GM19372 (cell line): ENCODE measurements around the gene DIAPH1.

ENCODE experiments used
- ATAC-seq: cut with Tn5 transposase; IDR thresholded peaks from one replicate; pipeline ENCODE4 v1.9.1; 2021; ENCODE audit warnings: mild to moderate bottlenecking, low read depth, moderate library complexity; ENCODE audit not compliant: unreplicated experiment

The DIAPH1 gene

DNA sequence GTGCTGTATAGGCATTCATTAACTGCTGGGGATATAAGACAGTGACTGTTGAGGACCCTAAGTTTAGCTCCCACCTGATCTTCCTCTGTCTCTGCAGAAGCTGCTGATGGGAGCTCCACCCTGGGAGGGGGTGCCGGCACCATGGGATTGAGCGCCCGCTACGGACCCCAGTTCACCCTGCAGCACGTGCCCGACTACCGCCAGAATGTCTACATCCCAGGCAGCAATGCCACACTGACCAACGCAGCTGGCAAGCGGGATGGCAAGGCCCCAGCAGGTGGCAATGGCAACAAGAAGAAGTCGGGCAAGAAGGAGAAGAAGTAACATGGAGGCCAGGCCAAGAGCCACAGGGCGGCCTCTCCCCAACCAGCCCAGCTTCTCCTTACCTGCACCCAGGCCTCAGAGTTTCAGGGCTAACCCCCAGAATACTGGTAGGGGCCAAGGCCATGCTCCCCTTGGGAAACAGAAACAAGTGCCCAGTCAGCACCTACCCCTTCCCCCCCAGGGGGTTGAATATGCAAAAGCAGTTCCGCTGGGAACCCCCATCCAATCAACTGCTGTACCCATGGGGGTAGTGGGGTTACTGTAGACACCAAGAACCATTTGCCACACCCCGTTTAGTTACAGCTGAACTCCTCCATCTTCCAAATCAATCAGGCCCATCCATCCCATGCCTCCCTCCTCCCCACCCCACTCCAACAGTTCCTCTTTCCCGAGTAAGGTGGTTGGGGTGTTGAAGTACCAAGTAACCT lies 107.8 kb downstream of the DIAPH1 start:
- no peak for ATAC-seq

GRCh38 chr5:141510160-141510559 lies 108.6 kb downstream of the DIAPH1 start:
- ATAC-seq = no peak

DNA sequence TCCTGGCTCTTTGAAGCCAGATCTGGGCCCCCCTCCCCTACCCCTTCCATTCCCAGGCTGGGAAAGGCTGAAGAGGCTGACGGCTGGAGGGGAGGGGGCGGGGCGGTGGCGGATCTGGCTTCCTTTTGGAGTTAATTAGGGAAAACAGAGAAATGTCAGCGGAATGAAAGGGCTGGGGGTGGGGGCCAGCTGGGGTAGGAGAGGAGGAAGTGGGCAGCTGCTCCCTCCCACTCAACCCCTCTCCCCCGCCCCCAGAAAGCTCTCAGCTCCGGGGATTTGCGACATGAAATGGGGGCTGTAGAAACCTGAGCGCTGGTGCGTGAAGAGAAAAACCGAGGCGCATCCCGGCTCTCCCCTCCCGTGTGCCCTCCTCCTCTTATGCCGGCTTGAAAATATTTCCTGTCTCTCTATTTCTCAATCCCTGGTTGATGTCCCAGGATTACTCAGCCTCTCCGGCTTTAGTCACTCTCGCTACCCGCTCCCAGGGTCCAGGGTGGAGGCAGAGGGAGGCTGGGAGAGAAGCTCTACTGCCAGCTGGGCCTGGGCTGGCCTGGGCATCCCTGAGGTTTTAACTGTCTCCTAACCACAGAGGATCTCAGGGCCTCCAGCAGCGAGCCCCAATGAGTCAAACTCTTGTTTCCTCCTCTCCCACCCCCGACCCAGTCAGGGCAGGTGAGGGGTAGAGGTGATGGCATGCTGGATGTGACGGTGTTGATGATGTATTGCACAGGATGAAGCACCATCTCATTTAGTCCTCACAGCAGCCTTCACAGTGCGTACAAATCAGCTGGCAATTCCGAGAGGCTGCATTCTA lies 109.8 kb downstream of the DIAPH1 start:
- ATAC-seq = no peak

DNA sequence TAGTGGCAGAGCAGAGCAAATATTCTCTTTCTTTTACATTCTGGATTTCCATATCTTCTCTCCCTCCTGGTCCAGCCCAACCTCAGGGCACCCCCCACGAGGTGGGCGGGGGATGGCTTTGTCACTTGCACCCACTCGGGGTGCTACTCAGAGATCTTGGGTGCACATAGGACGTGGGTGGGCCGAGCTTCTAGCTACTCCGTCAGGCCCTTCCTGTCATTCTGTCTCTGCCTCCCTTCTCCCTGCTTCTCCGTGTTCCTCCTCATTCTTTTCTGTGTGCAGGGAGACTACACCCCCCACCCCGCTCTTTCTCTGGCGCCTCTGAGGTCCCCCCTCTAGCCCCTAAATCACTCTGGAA lies 110.4 kb downstream of the DIAPH1 start:
- no peak for ATAC-seq

GRCh38 chr5:141507387-141508091 lies 111.3 kb downstream of the DIAPH1 start:
- ATAC-seq = peak; percentile 30

- no peak for ATAC-seq
Measured at GRCh38 chr5:141506381-141507155, 112.2 kb downstream of the DIAPH1 start.

GRCh38 chr5:141504216-141504615 lies 114.6 kb downstream of the DIAPH1 start:
- no peak for ATAC-seq

- ATAC-seq = no peak
Measured at GRCh38 chr5:141503681-141504080, 115.1 kb downstream of the DIAPH1 start.

- no peak for ATAC-seq
Measured at GRCh38 chr5:141501761-141502160, 117.0 kb downstream of the DIAPH1 start.

DNA sequence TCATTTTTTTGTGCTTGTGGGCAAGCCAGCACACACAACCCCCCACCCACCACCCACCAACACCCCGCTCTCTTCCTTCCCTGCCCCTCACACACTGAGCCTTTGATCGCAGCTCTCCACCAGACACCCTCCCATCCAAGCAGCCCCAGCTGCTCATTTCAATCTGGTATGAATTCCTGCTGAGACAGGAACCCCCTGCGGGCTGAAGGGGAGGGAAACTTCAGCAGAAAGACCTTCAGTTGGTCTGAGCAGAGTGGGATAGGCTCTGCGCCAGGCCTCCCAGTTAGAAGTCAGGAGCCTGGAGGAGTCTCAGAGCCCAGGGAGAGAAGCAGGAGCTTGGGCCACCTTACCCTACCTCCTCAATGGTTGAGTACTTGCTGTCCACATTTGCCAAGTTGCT lies 122.8 kb downstream of the DIAPH1 start:
- ATAC-seq = no peak

DNA sequence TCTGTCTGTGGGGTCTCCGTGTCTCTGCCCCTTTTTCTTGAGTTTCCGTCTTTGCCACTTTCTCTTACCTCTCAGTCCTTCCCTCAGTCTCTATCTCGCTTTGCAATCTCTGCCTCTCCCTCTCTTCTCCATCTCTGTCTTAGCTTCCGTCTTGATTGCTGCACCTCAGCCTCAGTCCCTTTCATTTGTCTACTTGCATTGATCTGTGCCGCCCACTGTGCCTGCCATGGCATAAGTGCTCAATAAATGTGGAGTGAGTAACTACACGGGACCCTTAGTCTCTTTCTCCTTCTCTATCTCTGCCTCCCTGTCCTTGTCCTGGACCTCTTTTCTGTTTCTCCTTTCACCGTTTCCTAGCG lies 123.4 kb downstream of the DIAPH1 start:
- ATAC-seq = no peak

DNA sequence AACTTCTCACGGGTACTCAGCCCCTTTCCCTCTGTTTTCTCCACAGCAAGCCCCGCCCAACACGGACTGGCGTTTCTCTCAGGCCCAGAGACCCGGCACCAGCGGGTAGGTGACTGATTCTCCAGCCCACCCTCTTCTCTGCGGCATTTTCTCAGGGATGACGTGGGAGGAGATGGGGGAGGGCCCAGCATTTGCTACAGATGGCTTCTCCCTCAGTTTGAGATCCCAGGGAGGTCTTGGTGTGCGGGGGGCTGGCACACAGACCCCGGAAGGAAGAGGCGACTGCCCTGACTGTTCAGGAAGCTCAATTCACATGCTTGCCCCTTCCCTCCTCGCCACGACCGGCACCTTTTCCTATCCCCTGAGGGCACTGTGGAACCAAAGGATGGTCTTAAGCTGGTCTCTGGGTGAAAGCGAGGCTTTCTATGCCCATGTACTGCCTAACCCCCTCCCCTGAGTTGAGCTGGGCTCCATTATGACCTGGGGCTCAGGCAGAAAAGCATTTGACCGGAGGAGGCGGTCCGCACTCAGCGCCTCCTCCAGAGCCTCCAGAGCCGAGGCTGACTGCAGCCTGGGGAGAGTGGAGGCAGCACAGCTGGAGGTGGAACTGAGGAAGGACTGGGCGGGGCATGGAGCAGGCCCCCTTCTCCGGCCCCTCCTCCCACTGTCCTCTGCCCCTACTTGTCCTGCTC lies 123.9 kb downstream of the DIAPH1 start:
- no peak for ATAC-seq

DNA sequence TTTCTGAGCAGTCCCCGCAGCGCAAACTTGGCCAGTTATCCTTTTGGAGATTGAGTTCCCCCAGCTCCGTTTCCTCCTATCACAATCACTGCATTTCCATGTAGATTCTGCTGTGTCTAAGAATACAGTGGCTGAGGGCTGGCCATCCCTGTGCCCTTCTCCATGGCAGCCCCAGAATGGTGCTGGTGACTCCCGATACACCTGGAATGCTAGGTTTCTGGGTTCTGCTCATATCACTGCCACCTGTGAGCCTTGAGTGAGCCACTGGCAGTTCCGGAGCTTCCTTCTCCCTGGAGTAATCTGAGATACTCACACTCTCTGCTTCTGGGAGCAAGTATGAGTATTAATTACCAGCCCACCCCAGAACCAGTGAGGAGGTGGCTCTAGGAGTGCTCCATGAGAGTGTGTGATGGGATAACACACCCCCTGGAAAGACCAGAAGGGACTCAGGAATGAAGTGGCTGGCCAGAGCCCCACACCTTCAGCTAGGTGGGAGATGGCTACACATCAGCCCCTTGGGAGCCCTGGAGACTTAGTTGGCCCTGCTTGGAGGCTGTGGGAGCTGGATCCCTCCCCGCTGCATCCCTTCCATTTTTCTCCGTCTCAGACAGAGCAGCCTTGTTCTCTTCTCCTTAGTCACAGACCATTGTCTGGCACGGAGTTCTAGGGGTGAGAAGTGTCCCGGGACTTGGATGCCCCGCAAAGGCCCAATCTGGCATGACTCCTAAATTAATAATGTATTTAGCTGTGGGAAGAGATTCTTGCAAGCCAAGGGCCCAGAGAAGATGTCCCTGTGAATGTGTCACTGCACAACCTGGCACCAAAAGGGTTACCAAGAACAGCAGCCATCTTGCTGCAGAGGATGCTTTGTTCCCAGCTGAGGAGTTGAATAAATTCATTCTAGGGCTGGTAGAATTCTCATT lies 125.0 kb downstream of the DIAPH1 start:
- no peak for ATAC-seq

GRCh38 chr5:141492168-141492885 lies 126.5 kb downstream of the DIAPH1 start:
- ATAC-seq = no peak

DNA sequence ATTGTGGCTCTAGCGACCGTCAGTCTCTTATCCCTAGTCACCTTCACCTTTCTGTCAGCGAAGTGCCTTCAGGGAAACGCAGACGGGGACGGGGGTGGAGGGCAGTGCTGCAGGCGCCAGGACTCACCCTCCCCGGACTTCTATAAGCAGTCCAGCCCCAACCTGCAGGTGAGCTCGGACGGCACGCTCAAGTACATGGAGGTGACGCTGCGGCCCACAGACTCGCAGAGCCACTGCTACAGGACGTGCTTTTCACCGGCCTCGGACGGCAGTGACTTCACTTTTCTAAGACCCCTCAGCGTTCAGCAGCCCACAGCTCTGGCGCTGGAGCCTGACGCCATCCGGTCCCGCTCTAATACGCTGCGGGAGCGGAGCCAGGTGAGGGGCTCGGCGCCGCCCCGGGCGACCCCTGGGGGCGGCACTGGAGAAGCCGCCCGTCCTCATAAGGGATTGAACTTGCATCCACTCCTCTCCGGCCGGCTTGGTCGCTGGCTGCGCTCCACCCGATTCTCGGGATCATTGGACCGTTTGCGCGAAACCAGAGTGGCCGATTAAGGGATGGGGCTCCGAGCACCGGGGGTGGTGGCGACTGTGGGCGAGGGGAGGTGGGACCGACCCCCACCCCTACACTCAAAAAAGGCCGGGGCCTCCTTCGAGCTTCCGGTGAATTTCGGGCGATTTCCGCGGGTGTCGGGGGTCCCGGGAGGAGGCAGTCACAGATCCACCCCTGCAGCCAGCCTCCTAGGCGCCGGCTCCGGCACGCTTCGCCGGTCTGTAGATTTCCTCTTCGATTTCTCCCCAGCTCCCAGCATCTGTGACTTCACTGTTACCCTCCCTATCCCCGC lies 127.3 kb downstream of the DIAPH1 start:
- ATAC-seq = no peak

DNA sequence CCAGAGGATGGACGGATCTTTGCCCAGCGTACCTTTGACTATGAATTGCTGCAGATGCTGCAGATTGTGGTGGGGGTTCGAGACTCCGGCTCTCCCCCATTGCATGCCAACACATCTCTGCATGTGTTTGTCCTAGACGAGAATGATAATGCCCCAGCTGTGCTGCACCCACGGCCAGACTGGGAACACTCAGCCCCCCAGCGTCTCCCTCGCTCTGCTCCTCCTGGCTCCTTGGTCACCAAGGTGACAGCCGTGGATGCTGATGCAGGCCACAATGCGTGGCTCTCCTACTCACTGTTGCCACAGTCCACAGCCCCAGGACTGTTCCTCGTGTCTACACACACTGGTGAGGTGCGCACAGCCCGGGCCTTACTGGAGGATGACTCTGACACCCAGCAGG lies 128.0 kb downstream of the DIAPH1 start:
- ATAC-seq = no peak

DNA sequence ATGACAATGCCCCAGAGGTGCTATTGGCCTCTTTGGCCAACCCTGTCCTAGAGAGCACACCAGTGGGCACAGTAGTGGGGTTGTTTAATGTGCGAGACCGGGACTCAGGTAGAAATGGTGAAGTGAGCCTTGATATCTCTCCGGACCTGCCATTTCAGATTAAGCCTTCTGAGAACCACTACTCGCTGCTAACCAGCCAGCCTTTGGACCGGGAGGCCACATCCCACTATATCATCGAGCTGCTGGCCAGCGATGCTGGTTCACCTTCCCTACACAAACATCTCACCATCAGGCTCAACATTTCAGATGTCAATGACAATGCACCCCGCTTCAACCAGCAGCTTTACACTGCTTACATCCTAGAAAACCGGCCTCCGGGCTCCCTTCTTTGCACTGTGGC lies 128.5 kb downstream of the DIAPH1 start:
- ATAC-seq = no peak

GRCh38 chr5:141489841-141490240 lies 129.0 kb downstream of the DIAPH1 start:
- no peak for ATAC-seq
